Parathyroid adenoma (tissue), 2 donors: ENCODE measurements around the gene HOXA3.

ENCODE experiments used
- H2AFZ ChIP-seq: fragments of 300-600 bp; sonication (generic); one replicate; pipeline ENCODE4 v1.7.0; 2017; ENCODE audit warnings: antibody characterized with exemption, mild to moderate bottlenecking
- H3K27ac ChIP-seq: fragments of 300-600 bp; sonication (generic); one replicate; pipeline ENCODE4 v1.7.0; 2017
- H3K27me3 ChIP-seq: fragments of 300-600 bp; sonication (generic); one replicate; pipeline ENCODE4 v1.7.0; 2017; ENCODE audit warnings: low read length; ENCODE audit not compliant: control insufficient read depth, insufficient read depth
- H3K36me3 ChIP-seq: fragments of 300-600 bp; sonication (generic); one replicate; pipeline ENCODE4 v1.7.0; 2017; ENCODE audit warnings: low read length; ENCODE audit not compliant: control insufficient read depth, insufficient read depth
- H3K4me1 ChIP-seq: fragments of 300-600 bp; sonication (generic); one replicate; pipeline ENCODE4 v1.7.0; 2017; ENCODE audit warnings: control low read depth
- H3K4me2 ChIP-seq: fragments of 300-600 bp; sonication (generic); one replicate; pipeline ENCODE4 v1.7.0; 2017; ENCODE audit warnings: low read length
- H3K4me3 ChIP-seq: fragments of 300-600 bp; sonication (generic); one replicate; pipeline ENCODE4 v1.7.0; 2017; ENCODE audit warnings: low read depth, low read length
- H3K79me2 ChIP-seq: fragments of 300-600 bp; sonication (generic); one replicate; pipeline ENCODE4 v1.7.0; 2017; ENCODE audit warnings: control low read depth
- H3K9ac ChIP-seq: fragments of 300-600 bp; sonication (generic); one replicate; pipeline ENCODE4 v1.7.0; 2017; ENCODE audit warnings: mild to moderate bottlenecking
- H3K9me3 ChIP-seq: fragments of 300-600 bp; sonication (generic); one replicate; pipeline ENCODE4 v1.7.0; 2017; ENCODE audit warnings: low read length; ENCODE audit not compliant: control insufficient read depth
- TF ChIP-seq, protein P1 (sequence below): fragments of 300-600 bp; sonication (generic); IDR thresholded peaks from one replicate; pipeline ENCODE4 v1.7.0; 2017; ENCODE audit warnings: antibody characterized with exemption, mild to moderate bottlenecking
- donor health status: primary hyperparathyroidism.

Gene HOXA3

GRCh38 chr7:27168265-27168947 lies 16.0 kb upstream of the HOXA3 start:
- H3K9ac ChIP-seq, result no peak overlapping the region
- TF ChIP-seq, protein P1, sequence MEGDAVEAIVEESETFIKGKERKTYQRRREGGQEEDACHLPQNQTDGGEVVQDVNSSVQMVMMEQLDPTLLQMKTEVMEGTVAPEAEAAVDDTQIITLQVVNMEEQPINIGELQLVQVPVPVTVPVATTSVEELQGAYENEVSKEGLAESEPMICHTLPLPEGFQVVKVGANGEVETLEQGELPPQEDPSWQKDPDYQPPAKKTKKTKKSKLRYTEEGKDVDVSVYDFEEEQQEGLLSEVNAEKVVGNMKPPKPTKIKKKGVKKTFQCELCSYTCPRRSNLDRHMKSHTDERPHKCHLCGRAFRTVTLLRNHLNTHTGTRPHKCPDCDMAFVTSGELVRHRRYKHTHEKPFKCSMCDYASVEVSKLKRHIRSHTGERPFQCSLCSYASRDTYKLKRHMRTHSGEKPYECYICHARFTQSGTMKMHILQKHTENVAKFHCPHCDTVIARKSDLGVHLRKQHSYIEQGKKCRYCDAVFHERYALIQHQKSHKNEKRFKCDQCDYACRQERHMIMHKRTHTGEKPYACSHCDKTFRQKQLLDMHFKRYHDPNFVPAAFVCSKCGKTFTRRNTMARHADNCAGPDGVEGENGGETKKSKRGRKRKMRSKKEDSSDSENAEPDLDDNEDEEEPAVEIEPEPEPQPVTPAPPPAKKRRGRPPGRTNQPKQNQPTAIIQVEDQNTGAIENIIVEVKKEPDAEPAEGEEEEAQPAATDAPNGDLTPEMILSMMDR, result no peak
- H2AFZ ChIP-seq, result no peak overlapping the region
- no peaks in the 10 kb centered on the region for H3K79me2 ChIP-seq
- no peaks in the 10 kb centered on the region for H3K36me3 ChIP-seq
- no peak overlapping the region for H3K4me2 ChIP-seq
- no peak overlapping the region for H3K27ac ChIP-seq
- peaks cover 56% of the 10 kb centered on the region for H3K27me3 ChIP-seq
- no peak overlapping the region for H3K4me3 ChIP-seq
- no peaks in the 10 kb centered on the region for H3K4me1 ChIP-seq
- no peaks in the 10 kb centered on the region for H3K9me3 ChIP-seq

DNA sequence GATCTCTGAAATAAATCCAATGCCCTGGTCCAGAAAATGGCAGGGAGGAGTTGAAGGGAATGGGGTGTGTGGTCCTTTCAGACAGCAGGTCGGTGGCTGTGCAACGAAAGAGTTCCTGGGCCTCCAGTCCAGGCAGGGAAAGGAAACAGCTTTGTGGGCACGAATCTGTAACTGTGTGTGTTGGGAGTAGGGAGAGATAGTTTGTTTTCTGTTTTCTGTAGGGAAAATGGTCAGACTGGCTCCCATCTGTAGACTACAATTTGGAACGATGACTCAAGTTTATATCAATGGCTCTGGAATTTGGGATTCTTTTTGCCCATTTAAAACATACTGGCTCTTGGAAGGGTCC lies 15.5 kb upstream of the HOXA3 start:
- Histone ChIP-seq H3K36me3 (no peaks in the 10 kb centered on the region), H3K4me1 (no peaks in the 10 kb centered on the region), H2AFZ (no peak overlapping the region), H3K9ac (no peak overlapping the region), H3K4me3 (no peak overlapping the region), H3K27ac (no peak overlapping the region), H3K9me3 (no peaks in the 10 kb centered on the region), H3K27me3 (peaks cover 56% of the 10 kb centered on the region), H3K79me2 (no peaks in the 10 kb centered on the region), H3K4me2 (no peak overlapping the region)
- TF ChIP-seq, protein P1, result no peak

- Histone ChIP-seq H3K9ac (no peak overlapping the region), H3K79me2 (no peaks in the 10 kb centered on the region), H3K4me3 (no peak overlapping the region), H3K9me3 (no peaks in the 10 kb centered on the region), H3K4me2 (no peak overlapping the region), H3K4me1 (no peaks in the 10 kb centered on the region), H3K36me3 (no peaks in the 10 kb centered on the region), H3K27me3 (peaks cover 45% of the 10 kb centered on the region), H2AFZ (no peak overlapping the region), H3K27ac (no peak overlapping the region)
- TF ChIP-seq, protein P1, result no peak
Observed at GRCh38 chr7:27166531-27167505, 14.4 kb upstream of the HOXA3 start.

GRCh38 chr7:27165996-27166530 lies 13.7 kb upstream of the HOXA3 start:
- no peak overlapping the region for H3K4me3 ChIP-seq
- no peak overlapping the region for H3K4me2 ChIP-seq
- H3K9me3 ChIP-seq, result no peaks in the 10 kb centered on the region
- no peaks in the 10 kb centered on the region for H3K36me3 ChIP-seq
- no peaks in the 10 kb centered on the region for H3K79me2 ChIP-seq
- no peak overlapping the region for H2AFZ ChIP-seq
- H3K9ac ChIP-seq, result no peak overlapping the region
- TF ChIP-seq, protein P1, result no peak
- peaks cover 44% of the 10 kb centered on the region for H3K27me3 ChIP-seq
- no peak overlapping the region for H3K27ac ChIP-seq
- H3K4me1 ChIP-seq, result no peaks in the 10 kb centered on the region
